Fibroblast of pulmonary artery (primary cell): ENCODE measurements around the gene ZNF780B.
"Not testable (repeated sequence)": the region's sequence is repeated elsewhere in the genome, so short reads cannot be mapped to it uniquely, and the experiment has no call there.

ENCODE experiments used
- DNase-seq: peaks from one replicate; pipeline ENCODE4 v3.0.0-alpha.2; 2010; ENCODE audit warnings: low read depth
- H3K4me3 ChIP-seq: replicated peaks from 2 replicates; pipeline ENCODE4 v1.5.1; 2011; ENCODE audit warnings: low read depth, mild to moderate bottlenecking, control low read depth, low read length, moderate library complexity
- TF ChIP-seq, protein P1 (sequence below): IDR thresholded peaks from 2 replicates; pipeline ENCODE4 v1.5.1; 2011; ENCODE audit warnings: mild to moderate bottlenecking, control low read depth, low read length, inconsistent platforms; ENCODE audit errors: missing control alignments

The ZNF780B gene

DNA sequence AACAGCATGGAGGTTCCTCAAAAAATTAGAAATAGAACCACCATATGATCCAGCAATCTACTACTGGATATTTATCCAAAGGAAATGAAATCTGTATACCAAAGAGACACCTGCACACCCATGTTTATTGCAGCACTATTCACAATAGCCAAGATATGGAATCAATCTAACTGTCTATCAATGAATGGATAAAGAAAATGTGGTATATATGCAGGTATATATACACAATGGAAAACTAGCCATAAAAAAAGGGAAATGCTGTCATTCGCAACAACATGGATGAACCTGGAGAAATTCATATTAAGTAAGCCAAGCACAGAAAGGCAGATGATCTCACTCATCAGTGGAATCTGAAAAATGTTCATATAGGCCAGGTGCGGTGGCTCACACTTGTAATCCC is 2.5 kb downstream of the ZNF780B start:
- no peak overlapping the region for H3K4me3 ChIP-seq
- no peak for DNase-seq
- TF ChIP-seq, protein P1, sequence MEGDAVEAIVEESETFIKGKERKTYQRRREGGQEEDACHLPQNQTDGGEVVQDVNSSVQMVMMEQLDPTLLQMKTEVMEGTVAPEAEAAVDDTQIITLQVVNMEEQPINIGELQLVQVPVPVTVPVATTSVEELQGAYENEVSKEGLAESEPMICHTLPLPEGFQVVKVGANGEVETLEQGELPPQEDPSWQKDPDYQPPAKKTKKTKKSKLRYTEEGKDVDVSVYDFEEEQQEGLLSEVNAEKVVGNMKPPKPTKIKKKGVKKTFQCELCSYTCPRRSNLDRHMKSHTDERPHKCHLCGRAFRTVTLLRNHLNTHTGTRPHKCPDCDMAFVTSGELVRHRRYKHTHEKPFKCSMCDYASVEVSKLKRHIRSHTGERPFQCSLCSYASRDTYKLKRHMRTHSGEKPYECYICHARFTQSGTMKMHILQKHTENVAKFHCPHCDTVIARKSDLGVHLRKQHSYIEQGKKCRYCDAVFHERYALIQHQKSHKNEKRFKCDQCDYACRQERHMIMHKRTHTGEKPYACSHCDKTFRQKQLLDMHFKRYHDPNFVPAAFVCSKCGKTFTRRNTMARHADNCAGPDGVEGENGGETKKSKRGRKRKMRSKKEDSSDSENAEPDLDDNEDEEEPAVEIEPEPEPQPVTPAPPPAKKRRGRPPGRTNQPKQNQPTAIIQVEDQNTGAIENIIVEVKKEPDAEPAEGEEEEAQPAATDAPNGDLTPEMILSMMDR: no peak

- not testable (repeated sequence) for DNase-seq
Observed at GRCh38 chr19:40041718-40042117, 14.3 kb downstream of the ZNF780B start.

DNA sequence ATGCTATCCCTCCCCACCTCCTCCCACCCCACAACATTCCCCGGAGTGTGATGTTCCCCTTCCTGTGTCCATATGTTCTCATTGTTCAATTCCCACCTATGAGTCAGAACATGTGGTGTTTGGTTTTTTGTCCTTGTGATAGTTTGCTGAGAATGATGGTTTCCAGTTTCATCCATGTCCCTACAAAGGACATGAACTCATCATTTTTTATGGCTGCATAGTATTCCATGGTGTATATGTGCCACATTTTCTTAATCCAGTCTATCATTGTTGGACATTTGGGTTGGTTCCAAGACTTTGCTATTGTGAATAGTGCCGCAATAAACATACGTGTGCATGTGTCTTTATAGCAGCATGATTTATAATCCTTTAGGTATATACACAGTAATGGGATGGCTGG is 18.0 kb downstream of the ZNF780B start:
- not testable (repeated sequence) for DNase-seq, H3K4me3 ChIP-seq

More at GRCh38 chr19:40041718-40042117, 14.3 kb downstream of the ZNF780B start:
- H3K4me3 ChIP-seq: not testable (repeated sequence)

- DNase-seq: no peak
- TF ChIP-seq, protein P1: no peak
- no peak overlapping the region for H3K4me3 ChIP-seq
Observed at GRCh38 chr19:40035996-40036395, 20.0 kb downstream of the ZNF780B start.

DNA sequence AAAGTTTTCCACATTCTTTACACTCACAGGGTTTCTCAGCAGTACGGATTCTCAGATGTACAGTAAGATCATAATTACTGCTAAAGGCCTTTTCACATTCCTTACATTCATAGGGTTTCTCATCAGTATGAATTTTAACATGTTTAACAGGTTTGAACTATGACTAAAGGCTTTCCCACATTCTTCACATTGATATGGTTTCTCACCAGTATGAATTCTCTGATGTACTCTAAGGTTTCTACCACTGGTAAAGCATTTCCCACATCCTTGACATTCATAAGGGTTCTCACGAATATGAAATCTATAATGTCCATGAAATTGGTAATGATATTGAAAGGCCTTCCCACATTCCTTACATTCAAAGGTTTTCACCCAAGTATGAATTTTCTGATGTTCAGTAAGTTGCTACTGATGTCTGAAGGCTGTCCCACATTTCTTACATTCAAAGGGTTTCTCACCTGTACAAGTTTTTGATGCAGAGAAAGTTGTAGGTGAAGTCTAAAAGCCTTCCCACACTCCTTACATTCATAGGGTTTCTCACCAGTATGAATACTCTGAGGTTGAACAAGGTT is 22.0 kb downstream of the ZNF780B start:
- no peak overlapping the region for H3K4me3 ChIP-seq
- DNase-seq: no peak
- TF ChIP-seq, protein P1: no peak

- no peak overlapping the region for H3K4me3 ChIP-seq
- DNase-seq: no peak
- TF ChIP-seq, protein P1: no peak
Observed at GRCh38 chr19:40026597-40026970, 29.4 kb downstream of the ZNF780B start.

- H3K4me3 ChIP-seq: no peak overlapping the region
- DNase-seq: no peak
- TF ChIP-seq, protein P1: no peak
Observed at GRCh38 chr19:40025938-40026596, 30.0 kb downstream of the ZNF780B start.

- H3K4me3 ChIP-seq: no peak overlapping the region
- TF ChIP-seq, protein P1: no peak
- no peak for DNase-seq
Observed at GRCh38 chr19:40023969-40024368, 32.1 kb downstream of the ZNF780B start.
